A549 (cell line): ENCODE measurements around the gene RHBDD3.

Source experiments
- CBX8 ChIP-seq: fragments of 200-600 bp; sonication (generic); IDR thresholded peaks from 2 replicates; pipeline ENCODE4 v1.6.1; 2016
- CEBPB ChIP-seq, 2 experiments: fragments of >200 bp in 1 of 2; sonication (Bioruptor Twin) in 1 of 2; formaldehyde crosslinking in 1 of 2; IDR thresholded peaks; 2 replicates each; pipeline ENCODE4 v1.6.1; 2012 to 2016
- CTCF ChIP-seq: fragments of >200 bp; sonication (Bioruptor Twin); formaldehyde crosslinking; IDR thresholded peaks from 3 replicates; pipeline ENCODE4 v1.5.1; 2016
- ESRRA ChIP-seq: fragments of 150-350 bp; IDR thresholded peaks from 2 replicates; pipeline ENCODE4 v1.6.1; 2014; ENCODE audit warnings: mild to moderate bottlenecking, low read length, borderline replicate concordance
- HEYL ChIP-seq: fragments of 250-450 bp; sonication (Bioruptor Pico); IDR thresholded peaks from 2 replicates; pipeline ENCODE4 v1.8.0; 2021; ENCODE audit warnings: mild to moderate bottlenecking, moderate library complexity
- JUN ChIP-seq, 2 experiments: fragments of >200 bp; sonication (Bioruptor Twin); formaldehyde crosslinking; IDR thresholded peaks; 2 replicates in 1 of 2; 3 replicates in 1 of 2; pipeline ENCODE4 v1.6.1; 2016 to 2017
- JUNB ChIP-seq: fragments of >200 bp; sonication (Bioruptor Twin); formaldehyde crosslinking; IDR thresholded peaks from 2 replicates; pipeline ENCODE4 v1.6.1; 2016
- RAD21 ChIP-seq, 2 experiments: fragments of >200 bp in 1 of 2; sonication (Bioruptor Twin) in 1 of 2; formaldehyde crosslinking in 1 of 2; IDR thresholded peaks in 1 of 2; conservative IDR thresholded peaks in 1 of 2; 2 replicates in 1 of 2; 3 replicates in 1 of 2; pipeline ENCODE4 v1.6.1; 2012 to 2018; ENCODE audit warnings: inconsistent platforms in 1 of 2
- RFX5 ChIP-seq: fragments of 450-650 bp; IDR thresholded peaks from 2 replicates; pipeline ENCODE4 v1.7.1; 2014; ENCODE audit warnings: antibody characterized with exemption, mild to moderate bottlenecking, moderate library complexity
- RNF2 ChIP-seq: fragments of 200-600 bp; sonication (generic); IDR thresholded peaks from 2 replicates; pipeline ENCODE4 v1.6.1; 2016; ENCODE audit warnings: low read depth, mild to moderate bottlenecking, antibody characterized with exemption, moderate library complexity, borderline replicate concordance
- SMC3 ChIP-seq: fragments of >200 bp; sonication (Bioruptor Twin); formaldehyde crosslinking; IDR thresholded peaks from 3 replicates; pipeline ENCODE4 v1.6.1; 2018; ENCODE audit warnings: inconsistent platforms
- ZSCAN20 ChIP-seq: fragments of 250-450 bp; sonication (Bioruptor Pico); IDR thresholded peaks from 2 replicates; pipeline ENCODE4 v1.8.0; 2022; ENCODE audit warnings: mild to moderate bottlenecking, moderate library complexity

- TF ChIP-seq RNF2 (no peak), CEBPB (IDR thresholded peaks at IDR 0.05) (no peak), CTCF (no peak), JUN (IDR thresholded peaks at IDR 0.05) (no peak), ESRRA (no peak), SMC3 (no peak), CBX8 (no peak), RFX5 (no peak), JUNB (no peak), ZSCAN20 (CRISPR knock-in tag) (no peak), HEYL (CRISPR knock-in tag) (no peak), RAD21 (conservative IDR thresholded peaks at IDR 0.05 in 1 of 2, IDR thresholded peaks at IDR 0.05 in 1 of 2) (no peak)
Observed at GRCh38 chr22:29225422-29226090, 42.2 kb downstream of the RHBDD3 start.
